GM15510 (cell line): Measurements from ENCODE around the gene PROC.

ENCODE experiments used
- POLR2A ChIP-seq: IDR thresholded peaks from 3 replicates; pipeline ENCODE4 v1.6.1; 2011; ENCODE audit warnings: borderline replicate concordance; ENCODE audit not compliant: insufficient read length; ENCODE audit errors: extremely low read depth

PROC gene

DNA sequence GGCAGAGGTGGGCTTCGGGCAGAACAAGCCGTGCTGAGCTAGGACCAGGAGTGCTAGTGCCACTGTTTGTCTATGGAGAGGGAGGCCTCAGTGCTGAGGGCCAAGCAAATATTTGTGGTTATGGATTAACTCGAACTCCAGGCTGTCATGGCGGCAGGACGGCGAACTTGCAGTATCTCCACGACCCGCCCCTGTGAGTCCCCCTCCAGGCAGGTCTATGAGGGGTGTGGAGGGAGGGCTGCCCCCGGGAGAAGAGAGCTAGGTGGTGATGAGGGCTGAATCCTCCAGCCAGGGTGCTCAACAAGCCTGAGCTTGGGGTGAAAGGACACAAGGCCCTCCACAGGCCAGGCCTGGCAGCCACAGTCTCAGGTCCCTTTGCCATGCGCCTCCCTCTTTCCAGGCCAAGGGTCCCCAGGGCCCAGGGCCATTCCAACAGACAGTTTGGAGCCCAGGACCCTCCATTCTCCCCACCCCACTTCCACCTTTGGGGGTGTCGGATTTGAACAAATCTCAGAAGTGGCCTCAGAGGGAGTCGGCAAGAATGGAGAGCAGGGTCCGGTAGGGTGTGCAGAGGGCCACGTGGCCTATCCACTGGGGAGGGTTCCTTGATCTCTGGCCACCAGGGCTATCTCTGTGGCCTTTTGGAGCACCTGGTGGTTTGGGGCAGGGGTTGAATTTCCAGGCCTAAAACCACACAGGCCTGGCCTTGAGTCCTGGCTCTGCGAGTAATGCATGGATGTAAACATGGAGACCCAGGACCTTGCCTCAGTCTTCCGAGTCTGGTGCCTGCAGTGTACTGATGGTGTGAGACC lies at the start of gene PROC:
Gene PROC, plus strand, starts transcription at position 128 of the 812 bp plus-strand sequence. CDS start 1,516 bp downstream, outside the sequence.
- TF ChIP-seq POLR2A, result no peak

DNA sequence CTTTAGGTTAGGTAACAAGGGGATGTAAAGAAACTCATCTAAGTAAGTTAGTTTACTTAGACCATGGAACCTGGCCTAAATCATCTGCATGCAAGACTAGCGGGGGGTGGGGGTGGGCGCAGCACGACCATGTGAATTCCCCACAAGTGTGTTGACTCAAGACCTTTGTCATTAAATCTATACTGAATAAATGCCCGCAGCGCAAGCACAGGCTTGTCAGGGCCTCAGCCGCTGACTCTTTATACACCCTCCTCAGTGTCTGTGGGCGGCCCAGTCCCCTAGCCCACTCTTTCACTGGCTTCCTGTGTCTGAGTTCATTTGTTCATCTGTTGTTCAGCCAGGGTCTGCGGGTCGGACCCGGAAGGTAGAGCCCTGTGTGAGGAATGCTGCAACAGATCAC lies 48.2 kb upstream of the PROC start:
- TF ChIP-seq POLR2A, result no peak

DNA sequence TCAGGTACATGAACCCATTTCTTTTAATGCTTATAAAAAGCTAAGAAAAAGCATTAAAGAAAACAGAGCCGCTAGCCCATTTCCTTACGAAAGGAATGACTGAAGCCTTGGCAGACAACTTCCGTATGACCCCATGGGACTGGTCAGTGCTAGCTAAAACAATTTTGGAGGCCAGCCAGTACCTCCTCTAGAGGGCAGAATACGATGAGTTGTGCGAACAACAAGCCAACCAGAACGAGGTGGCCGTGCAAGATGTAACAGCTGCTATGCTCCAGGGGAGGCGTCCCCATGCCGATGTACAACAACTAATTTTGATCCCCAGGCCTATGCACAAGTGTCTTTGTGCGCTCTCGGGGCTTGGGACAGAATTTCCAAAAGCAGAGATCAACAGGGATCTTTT lies 47.2 kb upstream of the PROC start:
- no peak for TF ChIP-seq POLR2A

DNA sequence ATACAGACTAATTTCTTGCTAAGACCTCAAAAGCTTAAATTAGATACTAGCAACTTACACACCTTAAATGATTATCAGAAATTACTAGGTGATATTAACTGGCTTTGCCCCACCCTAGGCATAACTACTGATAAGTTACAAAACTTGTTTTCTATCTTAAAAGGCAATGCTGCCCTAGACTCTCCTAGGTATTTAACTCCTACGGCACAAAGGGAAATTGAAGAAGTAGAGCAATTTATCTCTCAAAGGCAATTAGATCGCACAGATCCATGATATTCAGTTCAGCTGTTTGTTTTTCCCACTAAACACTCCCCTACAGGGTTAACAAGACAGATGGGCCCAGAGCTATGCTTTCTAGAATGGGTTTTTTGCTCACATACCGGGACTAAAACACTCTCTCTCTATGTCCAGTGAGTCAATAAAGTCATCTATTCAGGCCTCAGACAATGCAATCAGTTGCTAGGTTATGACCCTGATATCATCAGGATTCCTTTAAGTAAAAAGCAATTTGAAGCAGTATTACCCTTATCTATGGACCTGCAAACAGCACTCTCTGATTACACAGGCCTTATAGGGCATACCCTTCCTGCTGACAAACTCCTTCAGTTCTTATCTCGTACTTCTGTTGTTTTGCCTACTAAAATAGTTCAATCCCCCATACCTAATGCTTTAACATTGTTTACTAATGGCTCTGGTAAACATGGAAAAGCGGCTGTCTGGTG lies 44.7 kb upstream of the PROC start:
- TF ChIP-seq POLR2A, result no peak

DNA sequence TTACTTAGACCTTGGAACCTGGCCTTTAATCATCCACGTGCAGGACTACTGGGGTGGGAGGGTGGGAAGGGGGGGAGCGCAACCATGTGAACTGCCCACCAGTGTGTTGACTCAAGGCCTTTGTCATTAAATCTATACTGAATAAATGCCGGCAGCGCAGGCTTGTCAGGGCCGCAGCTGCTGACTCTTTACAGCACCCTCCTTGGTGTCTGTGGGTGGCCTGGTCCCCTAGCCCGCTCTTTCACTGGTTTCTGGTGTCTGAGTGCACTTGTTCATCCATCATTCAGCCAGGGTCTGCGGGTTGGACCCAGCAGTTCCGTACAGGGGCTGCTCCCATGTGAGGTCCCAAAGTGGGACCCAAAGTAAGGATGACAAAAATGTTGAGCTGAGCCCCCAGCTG lies 42.0 kb upstream of the PROC start:
- no peak for TF ChIP-seq POLR2A

DNA sequence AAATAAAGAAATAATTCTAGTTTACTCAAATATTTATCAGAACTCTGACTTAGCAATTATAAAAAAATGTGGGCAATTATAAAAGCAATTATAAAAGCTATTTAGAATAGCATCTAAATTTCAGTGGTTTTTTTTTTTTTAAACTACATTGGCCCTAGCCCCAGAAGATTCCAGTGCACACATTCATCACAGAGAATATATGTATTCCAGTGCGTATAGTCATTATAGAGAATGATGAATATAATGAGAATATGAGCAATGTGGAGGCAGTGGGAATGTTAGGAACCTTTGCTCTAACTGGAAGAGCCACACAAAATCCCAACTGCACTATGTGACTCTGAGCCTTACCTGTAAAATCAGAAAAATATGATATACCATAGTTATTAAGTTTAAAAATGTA lies 41.0 kb upstream of the PROC start:
- TF ChIP-seq POLR2A, result no peak

DNA sequence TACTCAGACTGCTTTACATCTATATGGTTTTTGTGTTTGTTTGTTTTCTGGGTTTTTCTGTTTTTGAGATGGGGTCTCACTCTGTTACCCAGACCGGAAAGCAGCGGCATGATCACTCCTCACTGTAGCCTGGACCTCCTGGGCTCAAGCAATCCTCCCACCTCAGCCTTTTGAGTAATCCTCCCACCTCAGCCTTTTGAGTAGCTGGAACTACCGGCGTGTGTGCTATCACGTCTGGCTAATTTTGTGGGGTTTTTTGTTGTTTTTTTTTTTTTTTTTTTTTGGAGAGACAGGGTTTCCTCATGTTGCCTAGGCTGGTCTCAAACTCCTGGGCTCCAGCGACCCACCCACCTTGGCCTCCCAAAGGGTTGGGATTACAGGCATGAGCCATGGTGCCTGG lies 39.5 kb upstream of the PROC start:
- TF ChIP-seq POLR2A, result no peak

DNA sequence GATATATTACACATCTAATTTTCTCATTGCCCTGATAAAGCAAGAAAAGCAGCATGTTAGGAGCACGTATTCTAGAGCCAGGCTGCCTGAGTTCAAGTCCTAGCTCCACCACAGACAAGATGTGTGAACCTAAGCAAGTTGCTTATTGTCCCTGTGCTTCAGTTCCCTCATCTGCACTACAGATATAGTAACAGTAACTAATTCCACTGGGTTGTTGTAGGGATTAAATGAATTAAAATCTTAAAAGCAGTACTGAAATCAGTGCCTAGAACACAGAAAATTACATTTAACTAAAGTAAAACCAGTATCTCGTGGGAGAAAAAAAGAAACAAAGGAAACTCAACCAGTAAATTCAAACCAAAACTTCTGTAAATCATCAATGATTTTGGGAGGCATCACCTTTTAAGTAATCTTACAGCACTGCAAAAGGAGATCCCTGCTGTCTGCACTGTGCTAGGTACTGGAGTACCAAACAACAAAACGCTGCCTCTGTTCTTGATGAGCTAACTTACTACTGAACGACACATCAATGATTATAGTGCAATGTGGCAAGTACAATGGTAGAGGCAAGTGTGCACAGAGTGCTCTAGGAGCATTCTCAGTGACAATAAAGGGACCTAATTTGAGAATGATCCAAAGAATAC lies 38.4 kb upstream of the PROC start:
- no peak for TF ChIP-seq POLR2A

DNA sequence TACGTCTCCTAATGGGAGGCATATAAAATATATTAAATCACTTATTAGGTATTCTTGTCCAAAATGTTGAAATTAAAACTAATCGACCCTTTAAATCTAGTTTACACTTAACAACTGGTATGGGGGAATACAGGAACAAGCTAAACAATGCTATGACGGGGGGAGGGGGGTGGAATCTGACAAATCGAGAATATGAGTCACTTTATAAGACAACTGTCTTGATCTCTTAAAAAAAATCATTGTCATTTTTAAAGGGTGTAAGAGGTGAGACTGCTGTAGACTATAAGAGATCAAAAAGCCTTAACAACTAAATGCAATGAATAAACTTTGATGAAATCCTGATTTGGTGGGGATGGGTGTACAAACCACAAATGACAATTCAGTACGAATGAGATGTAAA lies 36.5 kb upstream of the PROC start:
- no peak for TF ChIP-seq POLR2A

DNA sequence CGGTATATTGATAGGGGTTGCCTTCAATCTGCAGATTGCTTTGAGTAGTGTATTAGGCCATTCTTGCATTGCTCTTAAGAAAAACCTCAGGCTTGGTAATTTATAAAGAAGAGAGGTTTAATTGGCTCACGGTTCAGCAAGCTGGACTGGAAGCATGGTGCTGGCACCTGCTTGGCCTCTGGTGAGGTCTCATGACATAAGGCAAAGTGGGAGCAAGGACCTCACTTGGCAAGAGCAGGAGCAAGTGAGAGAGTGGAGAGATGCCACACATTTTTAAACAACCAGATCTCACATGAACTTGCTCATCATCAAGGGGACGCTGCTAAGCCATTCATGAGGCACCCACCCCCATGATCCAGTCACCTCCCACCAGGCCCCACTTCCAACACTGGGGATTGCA lies 35.4 kb upstream of the PROC start:
- TF ChIP-seq POLR2A, result no peak

DNA sequence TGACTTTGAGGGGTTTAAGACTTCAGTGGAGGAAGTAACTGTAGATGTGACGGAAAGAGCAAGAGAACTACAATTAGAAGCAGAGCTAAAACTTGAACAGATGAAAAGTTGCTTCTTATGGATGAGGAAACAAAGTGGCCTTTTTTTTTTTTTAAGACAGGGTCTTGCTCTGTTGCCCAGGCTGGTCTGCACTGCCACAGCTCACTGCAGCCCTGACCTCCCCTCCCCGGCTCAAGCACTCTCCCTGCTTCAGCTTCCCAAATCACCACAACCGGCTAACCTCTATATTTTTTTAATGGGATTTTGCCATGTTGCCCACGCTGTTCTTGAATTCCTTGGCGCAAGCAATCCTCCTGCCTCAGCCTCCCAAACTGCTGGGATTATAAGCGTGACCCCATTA lies 33.7 kb upstream of the PROC start:
- TF ChIP-seq POLR2A, result no peak

DNA sequence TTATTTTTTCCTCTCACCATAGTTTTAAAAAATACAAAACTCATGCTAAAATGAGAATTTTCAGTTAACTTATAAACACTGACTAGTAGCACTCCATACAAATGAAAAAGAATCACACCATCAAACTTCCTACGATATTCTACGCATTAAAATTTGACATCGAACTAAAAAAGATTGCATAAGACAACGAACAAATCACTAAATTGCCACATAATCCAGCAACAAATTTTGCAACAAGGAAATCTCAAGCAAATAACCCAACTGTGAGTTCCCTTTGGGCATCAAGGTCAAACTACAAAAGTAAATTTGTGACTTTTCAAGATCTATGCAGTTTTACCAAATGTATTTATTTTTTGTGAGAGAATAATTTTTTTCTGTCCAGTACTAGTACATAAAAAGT lies 32.0 kb upstream of the PROC start:
- TF ChIP-seq POLR2A, result no peak

DNA sequence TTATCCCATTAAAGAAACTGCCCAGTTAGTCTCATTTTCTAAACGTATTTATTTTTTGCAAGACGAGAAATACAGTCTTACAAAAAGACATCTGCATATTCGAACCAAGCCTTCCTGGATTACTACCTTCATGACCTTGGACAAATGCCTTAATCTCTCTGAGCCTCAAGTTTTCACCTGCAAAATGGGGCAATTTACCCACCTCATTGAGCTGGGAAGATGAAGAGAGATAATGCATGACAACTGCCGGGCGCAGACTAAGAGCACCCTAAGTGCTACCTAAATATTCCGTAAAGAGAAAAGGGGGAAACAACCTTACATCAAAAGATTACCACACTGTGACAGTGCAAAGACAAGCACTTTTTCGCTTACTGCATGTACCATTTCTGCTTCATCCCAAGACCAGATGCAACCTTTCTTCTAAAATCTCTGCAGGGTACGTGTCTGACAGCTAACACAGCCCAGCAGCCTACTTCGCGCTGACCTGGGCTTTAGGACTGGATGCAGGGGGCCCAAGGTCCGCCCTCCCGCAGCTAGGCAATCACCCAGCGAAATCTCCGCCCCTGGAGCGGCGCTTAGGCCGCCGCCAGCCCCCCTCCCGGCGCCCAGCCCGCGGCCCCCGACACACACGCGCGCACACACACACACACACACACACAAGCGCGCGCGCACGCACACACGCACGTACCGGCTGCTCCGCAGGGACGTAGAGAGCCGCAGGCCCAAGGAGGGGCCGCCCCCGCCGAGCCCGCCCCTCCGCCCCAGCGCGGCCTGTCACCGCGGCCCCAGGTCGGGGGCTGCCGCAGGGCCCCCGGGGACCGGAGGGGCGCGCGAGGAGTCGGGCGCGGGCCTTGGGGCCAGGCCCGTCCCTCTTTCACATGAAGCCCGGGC lies 31.2 kb upstream of the PROC start:
- TF ChIP-seq POLR2A, result no peak

DNA sequence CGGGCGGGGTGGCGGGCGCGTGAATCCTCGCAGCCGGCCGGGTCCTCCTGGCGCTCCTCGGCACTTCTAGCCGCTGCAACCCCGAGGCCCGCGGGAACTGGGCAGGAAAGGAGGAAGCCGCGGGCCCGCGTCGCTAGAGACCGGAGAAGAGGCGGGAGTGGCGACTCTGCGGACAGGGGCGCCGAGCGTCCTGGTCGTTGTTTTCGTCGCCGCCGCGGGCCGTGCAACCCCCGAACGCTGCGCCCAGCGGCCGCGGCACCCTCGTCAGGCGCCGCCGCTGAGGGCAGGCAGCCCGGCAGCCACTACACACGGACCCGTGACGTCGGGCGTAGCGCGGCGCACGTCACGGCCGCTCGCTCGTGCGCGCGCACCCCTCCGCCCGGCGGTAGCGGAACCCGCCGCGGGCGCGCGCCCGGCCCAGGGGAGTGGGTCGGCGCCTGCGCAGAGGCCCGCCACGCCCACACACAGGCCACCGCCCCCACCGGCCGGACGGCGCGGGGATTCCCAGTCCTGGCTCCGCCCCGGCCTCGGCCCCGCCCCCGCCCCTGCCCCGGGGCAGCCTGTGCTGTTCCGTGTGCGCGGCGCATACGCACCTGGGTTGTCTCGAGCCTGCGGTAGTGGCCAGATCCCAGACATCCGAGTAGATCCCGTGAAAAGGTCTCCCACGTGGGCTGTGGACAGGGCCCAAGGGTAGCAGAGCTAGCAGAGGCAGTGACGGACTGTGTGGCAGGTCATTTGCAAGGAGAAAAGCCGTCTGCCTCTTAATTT lies 30.4 kb upstream of the PROC start, which contains the start of gene MAP3K2:
Gene MAP3K2, minus strand, starts transcription at position 321 of the 768 bp plus-strand sequence. CDS start 44,846 bp downstream, outside the sequence.
- peak; percentile 82 for TF ChIP-seq POLR2A

DNA sequence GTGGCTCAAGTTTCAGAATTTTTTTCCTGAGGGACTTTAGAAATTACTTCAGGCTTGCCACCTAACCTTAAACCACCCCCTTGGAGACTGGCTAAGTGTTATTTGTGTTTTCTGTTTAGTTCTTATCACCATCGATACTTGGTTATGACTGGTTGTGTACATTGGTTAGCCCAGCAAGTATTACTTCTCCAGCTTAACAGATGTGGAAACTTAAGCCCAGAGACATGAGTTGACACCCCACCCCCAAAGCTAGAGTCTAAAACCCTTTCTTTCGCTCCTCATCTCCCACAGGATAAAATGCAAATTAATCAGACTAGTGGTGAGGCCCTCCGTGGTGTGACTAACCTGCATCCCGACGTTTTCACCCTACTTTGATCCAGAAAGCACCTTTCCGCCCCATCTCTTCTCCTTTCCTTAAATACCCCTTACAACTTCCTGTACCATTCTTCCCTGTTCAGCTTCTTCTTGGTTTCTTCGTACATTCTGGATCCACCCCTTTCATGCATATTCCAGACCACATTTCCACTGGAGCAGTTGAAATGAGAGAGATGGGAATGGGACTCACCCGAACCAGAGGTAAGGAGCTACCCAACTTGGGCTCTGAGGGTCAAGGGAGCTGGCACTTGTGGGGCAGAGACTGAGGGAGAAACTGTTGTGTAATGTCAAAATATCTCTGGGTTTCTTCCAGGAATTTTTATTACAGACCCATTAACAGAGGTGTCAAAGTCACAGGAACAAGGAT lies 29.6 kb upstream of the PROC start:
- no peak for TF ChIP-seq POLR2A
